ENCODE measurements around the gene TMEM273. TPM values are rescaled to one million over a fixed set of nuclear protein-coding genes. Genes with fewer than 3 reads are reported as not detected.

The TMEM273 gene
- total RNA-seq, 1 experiment from 2014 or later, result not detected

DNA sequence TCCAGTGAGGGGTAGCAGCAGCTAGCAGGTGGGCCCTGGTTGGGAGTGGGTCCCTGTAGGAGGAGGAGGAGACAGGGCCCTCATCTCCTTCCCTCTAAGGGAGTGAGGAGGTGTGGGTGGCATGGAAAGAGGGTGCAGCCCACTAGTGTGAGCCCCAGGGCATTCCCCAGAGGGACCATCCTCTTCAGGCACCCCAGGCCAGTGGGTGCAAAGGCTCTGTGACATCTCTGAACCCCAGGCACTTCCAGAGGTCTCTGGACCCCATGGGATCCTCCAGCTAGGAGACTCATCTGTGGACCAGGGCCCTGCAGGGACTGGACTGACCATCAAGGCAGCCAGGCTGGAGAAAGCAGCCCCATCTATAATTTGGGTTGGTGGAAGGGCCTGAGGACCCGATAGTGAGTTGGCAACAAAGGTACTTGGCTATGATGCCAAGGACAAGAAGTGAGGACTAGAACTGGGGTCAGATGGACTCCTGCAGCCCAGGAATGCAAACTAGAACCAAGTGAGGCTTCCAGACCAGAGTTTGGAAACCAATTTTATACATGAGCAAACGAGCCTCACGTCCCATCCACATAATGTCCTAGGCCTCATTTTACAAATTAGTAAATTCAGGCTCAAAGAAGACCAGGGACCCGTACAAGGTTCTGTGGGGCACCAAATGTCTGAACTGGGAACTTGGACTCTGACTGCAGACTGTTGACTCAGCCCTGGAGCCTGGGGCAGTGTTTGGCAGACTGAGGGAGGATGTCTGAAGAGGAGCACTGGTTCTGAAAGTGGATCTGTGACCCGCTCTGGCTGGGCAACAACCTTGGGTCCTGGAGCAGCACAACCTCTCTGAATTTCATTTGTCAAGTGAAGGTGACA lies 71.4 kb downstream of the TMEM273 start:
- no peak for DNase-seq (ENCODE audit: low read depth)

DNA sequence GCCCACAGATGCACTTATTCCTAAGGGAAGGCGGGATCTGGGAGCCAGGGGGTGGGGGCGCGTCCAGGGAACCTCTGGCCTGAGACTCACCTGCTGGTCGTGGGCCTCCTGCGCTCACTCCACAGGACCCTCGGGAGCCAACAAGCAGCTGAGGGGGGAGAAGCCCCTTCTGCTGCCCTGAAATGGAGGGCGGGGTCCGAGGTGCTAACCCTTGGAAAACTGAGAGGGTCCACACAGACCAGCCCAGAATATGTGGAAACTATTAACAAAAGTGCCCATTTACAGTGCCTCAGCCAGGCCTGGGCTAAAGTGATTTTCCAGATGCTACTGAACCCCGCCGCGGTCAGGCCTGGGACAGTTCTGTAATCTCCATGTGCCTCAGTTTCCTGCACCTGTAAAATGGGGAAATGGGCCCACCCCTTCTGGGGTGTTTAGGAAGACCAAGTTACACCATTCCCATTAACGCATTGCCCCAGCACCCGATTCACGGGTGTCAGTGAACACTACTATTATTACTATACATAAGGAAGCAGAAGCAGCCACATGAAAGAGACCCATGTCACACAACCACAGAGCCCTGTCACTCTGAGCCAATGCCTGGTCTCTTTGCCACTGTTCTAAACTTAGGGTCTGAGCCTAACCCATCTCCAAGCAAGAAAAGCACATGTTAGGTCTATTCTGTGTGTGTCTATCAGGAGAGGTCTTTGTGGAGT lies 72.2 kb downstream of the TMEM273 start:
- no peak for DNase-seq (ENCODE audit: low read depth)

- peak; percentile 48 for DNase-seq (ENCODE audit: low read depth)
These were observed 73.0 kb downstream of the TMEM273 start, which contains the start of gene VSTM4 for GRCh38 chr10:49115015-49115795. Gene VSTM4 (minus strand): TSS chr10:49115522. CDS start chr10:49115485, 37 bp downstream.

GRCh38 chr10:49114718-49115014 lies 73.5 kb downstream of the TMEM273 start:
- no peak for DNase-seq (ENCODE audit: low read depth)

GRCh38 chr10:49113741-49114141 lies 74.5 kb downstream of the TMEM273 start:
- DNase-seq (ENCODE audit: low read depth), result peak; percentile 28

DNA sequence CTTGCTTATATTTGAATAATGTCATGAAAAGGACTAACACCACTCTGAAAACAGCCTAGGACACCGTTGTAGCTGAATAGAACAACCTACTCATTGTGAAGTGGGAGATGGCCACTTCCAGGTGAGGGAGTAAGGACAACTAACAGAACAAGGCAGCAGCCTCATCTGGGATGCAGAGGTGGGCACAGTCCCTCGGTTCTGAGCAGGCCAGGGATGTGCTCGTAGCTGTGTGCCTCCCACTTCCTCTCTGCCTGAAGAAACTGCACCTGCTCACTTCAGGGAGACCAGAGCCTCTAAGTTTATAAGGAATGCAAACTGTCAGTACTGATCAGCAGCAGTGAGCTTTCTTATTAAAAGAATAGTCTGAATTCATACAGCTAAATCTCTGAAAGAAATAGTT lies 75.3 kb downstream of the TMEM273 start:
- no peak for DNase-seq (ENCODE audit: low read depth)

DNA sequence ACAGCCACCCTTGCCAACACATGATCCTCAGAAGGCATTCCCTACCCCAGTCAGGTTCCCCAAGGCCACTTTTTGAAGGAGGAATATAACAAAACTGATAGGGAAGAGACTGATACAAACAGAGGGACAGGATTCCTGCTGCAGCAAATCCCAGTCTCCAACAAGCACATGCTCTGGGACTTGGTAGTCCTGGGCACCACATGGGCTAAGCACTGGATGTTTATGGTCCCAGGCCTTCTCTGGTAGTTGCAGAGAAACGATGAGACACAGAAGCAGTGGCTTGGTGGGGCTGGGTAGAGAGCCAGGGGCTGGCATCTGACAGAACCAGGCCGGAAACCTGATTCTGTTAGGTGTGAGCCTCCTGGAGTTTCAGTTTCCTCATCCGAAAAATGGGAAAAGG lies 76.1 kb downstream of the TMEM273 start:
- DNase-seq (ENCODE audit: low read depth), result no peak

- no peak for DNase-seq (ENCODE audit: low read depth)
These were observed 76.9 kb downstream of the TMEM273 start for GRCh38 chr10:49111320-49111698.

DNA sequence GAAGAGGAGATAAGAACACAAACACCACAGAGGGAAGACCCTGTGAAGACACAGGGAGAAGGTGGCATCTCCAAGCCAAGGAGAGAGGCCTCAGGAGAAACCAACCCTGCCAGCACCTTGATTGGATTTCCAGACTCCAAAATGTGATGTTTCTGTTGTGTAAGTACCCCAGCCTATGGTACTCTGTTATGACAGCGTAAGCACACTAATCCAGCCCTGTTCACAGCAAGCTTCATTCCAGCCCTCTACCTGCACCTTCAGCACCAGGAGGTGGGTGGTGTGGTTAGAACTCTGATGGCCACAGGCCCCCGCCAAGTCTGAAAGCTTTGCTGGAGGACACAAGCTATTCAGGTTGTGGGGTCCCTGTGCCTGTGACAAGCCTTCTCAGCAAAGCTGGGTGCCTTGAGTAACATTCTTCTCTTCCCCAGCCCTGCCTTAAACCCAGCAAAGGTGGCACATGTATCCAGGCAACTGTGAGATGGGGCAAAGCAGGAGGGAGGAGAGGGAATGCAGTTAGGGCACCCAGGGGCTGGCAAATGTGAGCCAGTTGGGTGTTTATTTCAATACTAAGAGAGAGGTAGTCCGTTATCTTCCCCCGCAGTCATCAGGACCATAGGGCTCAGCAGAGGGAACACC lies 77.4 kb downstream of the TMEM273 start:
- no peak for DNase-seq (ENCODE audit: low read depth)

DNA sequence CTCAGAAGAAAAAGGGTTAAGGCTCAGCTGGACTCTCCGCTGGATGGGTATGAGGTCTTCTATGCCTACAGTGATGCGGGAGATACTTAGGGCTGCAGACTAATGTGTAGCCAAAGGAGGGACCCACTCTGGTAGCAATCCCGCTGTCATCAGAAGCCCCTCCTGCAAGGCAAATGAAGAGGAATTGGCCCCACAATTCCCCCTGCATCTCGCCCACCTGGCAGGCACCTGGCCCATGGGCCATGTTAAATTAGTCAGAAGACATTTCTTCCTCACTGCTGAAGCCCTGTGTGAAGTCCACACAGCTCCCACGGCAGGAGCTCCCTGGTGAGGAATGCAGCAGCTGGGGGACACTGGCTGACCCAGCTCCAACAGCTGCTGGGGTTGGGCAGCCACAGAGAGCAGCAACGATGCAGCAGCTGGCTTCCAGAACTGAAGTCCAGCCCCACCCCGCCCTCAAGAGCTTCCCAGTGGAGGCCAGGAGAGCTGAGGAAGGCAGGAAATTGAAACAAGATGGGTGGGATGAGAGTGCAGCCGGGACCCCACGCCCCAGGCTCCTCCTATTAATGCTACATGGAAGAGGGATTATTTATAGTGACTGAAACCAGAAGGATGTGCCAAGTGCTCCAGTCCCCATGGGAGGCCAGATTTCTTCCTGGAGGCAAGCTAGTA lies 78.4 kb downstream of the TMEM273 start:
- no peak for DNase-seq (ENCODE audit: low read depth)

- no peak for DNase-seq (ENCODE audit: low read depth)
These were observed 79.5 kb downstream of the TMEM273 start for GRCh38 chr10:49108656-49109055.

- DNase-seq (ENCODE audit: low read depth), result no peak
These were observed 80.3 kb downstream of the TMEM273 start for GRCh38 chr10:49107887-49108267.

DNA sequence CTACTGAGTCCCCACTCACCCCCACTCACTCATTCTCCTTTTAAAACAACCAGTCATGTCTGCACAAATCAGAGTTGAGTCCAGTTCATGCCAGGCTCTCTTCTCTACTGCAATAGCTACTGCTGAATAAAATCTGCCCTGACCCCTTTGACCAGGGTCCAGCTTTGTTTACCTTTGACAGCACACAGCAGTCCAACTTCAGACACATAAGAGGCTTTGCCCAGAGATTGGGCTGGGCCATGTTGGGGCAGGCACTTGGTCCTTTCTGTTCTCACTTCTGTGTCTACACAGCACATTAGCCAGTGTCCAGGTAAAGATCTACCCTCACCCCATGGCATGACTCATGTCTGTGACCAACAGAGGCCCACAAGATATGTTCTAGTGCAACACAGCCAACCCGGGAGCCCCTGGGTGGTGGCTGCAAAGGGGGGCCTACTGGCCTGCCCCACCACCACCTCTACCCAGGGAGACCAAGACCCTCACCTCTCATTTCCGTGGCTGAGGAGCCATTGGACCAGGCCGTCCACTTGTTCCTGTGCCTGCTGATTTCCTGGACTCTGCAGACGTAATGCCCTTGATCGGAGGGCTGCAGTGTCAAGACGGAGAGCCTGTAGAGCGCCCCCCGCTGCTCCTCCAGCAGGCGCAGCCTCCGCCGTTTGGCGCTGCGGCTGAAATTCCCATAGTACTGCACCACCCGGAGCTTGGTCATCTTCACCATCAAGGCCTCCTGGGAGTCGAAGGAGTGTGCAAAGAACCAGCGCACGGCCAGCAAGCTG lies 80.9 kb downstream of the TMEM273 start:
- DNase-seq (ENCODE audit: low read depth), result no peak

DNA sequence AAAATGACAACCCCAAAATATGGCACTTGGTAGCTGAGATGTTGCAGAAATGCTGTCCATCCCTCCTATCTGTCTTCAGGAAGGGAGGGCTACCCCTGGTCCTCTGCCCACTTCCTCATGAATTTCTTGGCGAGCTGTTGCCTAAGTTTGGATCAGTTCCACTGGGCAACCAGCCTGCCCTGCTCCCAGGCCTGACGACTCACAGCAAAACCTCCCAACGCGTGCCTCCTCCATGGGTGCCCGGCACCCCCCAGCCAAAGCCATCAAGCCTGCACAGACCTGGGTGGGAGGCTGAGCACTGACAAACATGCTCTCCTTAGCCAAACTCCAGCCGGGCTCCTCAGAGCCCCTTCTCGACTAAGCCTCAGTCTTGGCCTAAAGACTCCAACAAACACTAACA lies 81.7 kb downstream of the TMEM273 start:
- no peak for DNase-seq (ENCODE audit: low read depth)

- DNase-seq (ENCODE audit: low read depth), result no peak
These were observed 83.1 kb downstream of the TMEM273 start for GRCh38 chr10:49105076-49105475.

Other genes starting within 250 kb of the TMEM273 start
- gene LRRC18, start 248.6 kb downstream of the TMEM273 start, total RNA-seq (2014; rRNA removed; shearing (Covaris generic)), result not detected in 2 replicates
- 3.3 and 9.5 TPM in 2 replicates for gene VSTM4, start 72.9 kb downstream of the TMEM273 start, total RNA-seq (2014; rRNA removed; shearing (Covaris generic))
- gene FAM170B, start 54.4 kb downstream of the TMEM273 start, total RNA-seq (2014; rRNA removed; shearing (Covaris generic)), result not detected in 2 replicates
- not detected in 2 replicates for gene C10orf71, start 110.8 kb upstream of the TMEM273 start, total RNA-seq (2014; rRNA removed; shearing (Covaris generic))
- gene DRGX, start 207.7 kb upstream of the TMEM273 start, total RNA-seq (2014; rRNA removed; shearing (Covaris generic)), result not detected in 2 replicates